ENCODE results near the gene TRAFD1. TPM values are rescaled to one million over a fixed set of nuclear protein-coding genes. Genes with fewer than 3 reads are reported as not detected.

TRAFD1 gene
- total and polyA plus RNA-seq, 2 of the 8 experiments (the other 6 are each of a cell fraction or from before 2014, with no cell fraction given) = 18.1 to 33.1 TPM

- H3K23me2 ChIP-seq (ENCODE audit: low read depth, low read length) = no peaks in the 10 kb centered on the region
- H3K27ac ChIP-seq (ENCODE audit: low read depth, low read length) = no peak overlapping the region
- FAIRE-seq (no peak), DNase-seq (ENCODE audit: low read depth in 1 of 2, low spot score in 2 of 2) (no peak)
- no peak overlapping the region; the same call in none of the 2 replicates for H4K8ac ChIP-seq (ENCODE audit: extremely low read depth, insufficient read depth, low read length)
- H3K36me3 ChIP-seq (ENCODE audit: control insufficient read depth in 2 of 4, insufficient read depth in 4 of 4, low read length in 3 of 4) = peaks cover 0 to 8% (median 5%) of the 10 kb centered on the region in 4 experiments; a peak in 6 of 8 replicates
- H2BK5ac ChIP-seq (ENCODE audit: low read depth, low read length) = no peak overlapping the region; the same call in 1 of the 2 replicates
- no peak overlapping the region for H3K4me2 ChIP-seq (ENCODE audit: insufficient read depth in 1 of 2, low read depth in 2 of 2, low read length in 2 of 2)
- no peak overlapping the region for H2BK15ac ChIP-seq (ENCODE audit: low read length)
- H3K18ac ChIP-seq (ENCODE audit: extremely low read depth, low read length) = no peak overlapping the region
- H3K14ac ChIP-seq (ENCODE audit: insufficient read length) = no peak overlapping the region
- no peak overlapping the region for H3K4me3 ChIP-seq (ENCODE audit: extremely low read depth in 1 of 4, insufficient read depth in 2 of 4, low read depth in 3 of 4, low read length in 4 of 4)
- H2BK120ac ChIP-seq (replicated peaks; ENCODE audit: low read depth, low read length) = no peak overlapping the region
- H3K56ac ChIP-seq (replicated peaks; ENCODE audit: insufficient read length, low read depth, low read length) = no peak overlapping the region
- POLR2A ChIA-PET (ENCODE audit: partially characterized antibody) = interaction anchor here (0.6 to 1.0 kb wide), 2 partner anchors 24 to 231 kb away, joined by 3 to 4 read pairs; no protein-coding TSS in a partner anchor
- no peak overlapping the region for H2AFZ ChIP-seq (ENCODE audit: low read length)
- H4K5ac ChIP-seq (ENCODE audit: insufficient read length, low read depth, low read length) = no peak overlapping the region
- H3K9me3 ChIP-seq (ENCODE audit: insufficient read depth in 2 of 2, low read depth in 1 of 2, low read length in 1 of 2) = no peaks in the 10 kb centered on the region
- WGBS, 2 experiments (ENCODE audit: extremely low coverage in 1 of 2, insufficient coverage in 1 of 2, insufficient read length in 1 of 2, insufficient replicate concordance in 2 of 2, low coverage in 1 of 2, low lambda C conversion rate in 2 of 2, missing lambda C conversion rate in 1 of 2) = 91% methylated on average over 21 of the region's 21 CpGs; no CpG with 5 or more reads in 1 of the 2 experiments
- no peak overlapping the region for H2BK12ac ChIP-seq (ENCODE audit: low read depth, low read length)
- CTCF ChIA-PET (ENCODE audit: partially characterized antibody) = interaction anchor here (0.6 to 1.9 kb wide), 3 partner anchors 24 to 238 kb away, joined by 3 to 9 read pairs (median 5); no protein-coding TSS in a partner anchor
- H3K79me1 ChIP-seq (ENCODE audit: low read depth, low read length) = no peaks in the 10 kb centered on the region
- no peak overlapping the region for H3K23ac ChIP-seq (ENCODE audit: insufficient read length)
- H4K91ac ChIP-seq (replicated peaks; ENCODE audit: insufficient read length, low read length) = no peak overlapping the region
- no peaks in the 10 kb centered on the region for H3K79me2 ChIP-seq (ENCODE audit: control insufficient read depth in 1 of 2, insufficient read depth in 2 of 2, low read length in 2 of 2)
- H3K4me1 ChIP-seq (replicated peaks in 1 of 4; ENCODE audit: control insufficient read depth in 3 of 4, insufficient read depth in 4 of 4, low read length in 3 of 4) = no peaks in the 10 kb centered on the region; a peak in 1 of 7 replicates
- H3K27me3 ChIP-seq (replicated peaks in 1 of 4; ENCODE audit: control insufficient read depth in 3 of 4, extremely low read depth in 1 of 4, insufficient read depth in 3 of 4, low read length in 3 of 4) = no peaks in the 10 kb centered on the region
- H3K9ac ChIP-seq (replicated peaks in 1 of 4; ENCODE audit: extremely low read depth in 1 of 4, low read depth in 3 of 4, low read length in 3 of 4) = no peak overlapping the region
- H3K4ac ChIP-seq (replicated peaks; ENCODE audit: insufficient read length, low read depth, low read length) = no peak overlapping the region
- H2AK5ac ChIP-seq (ENCODE audit: low read depth, low read length) = no peak overlapping the region
- H2BK20ac ChIP-seq (ENCODE audit: low read length) = no peak overlapping the region
- no peaks in the 10 kb centered on the region for H4K20me1 ChIP-seq (replicated peaks in 1 of 2; ENCODE audit: control insufficient read depth in 1 of 2, insufficient read depth in 2 of 2, low read length in 2 of 2)
- TF ChIP-seq USF2 (IDR thresholded peaks at IDR 0.05; ENCODE audit: low read length) (no peak), MAFK (IDR thresholded peaks at IDR 0.05; ENCODE audit: low read depth, low read length) (no peak), MAX (IDR thresholded peaks at IDR 0.05) (no peak), GABPA (IDR thresholded peaks at IDR 0.05; ENCODE audit: borderline replicate concordance, insufficient read depth, low read length) (no peak), SP1 (IDR thresholded peaks at IDR 0.05; ENCODE audit: low read depth, low read length) (no peak), ZNF274 (IDR thresholded peaks at IDR 0.05; ENCODE audit: borderline replicate concordance, extremely low read depth, low read length) (no peak), RFX5 (IDR thresholded peaks at IDR 0.05; ENCODE audit: borderline replicate concordance, low read depth, low read length) (no peak), TAF1 (IDR thresholded peaks at IDR 0.05; ENCODE audit: low read depth, low read length) (no peak), SIN3A (conservative IDR thresholded peaks at IDR 0.05 in 1 of 2, IDR thresholded peaks at IDR 0.05 in 1 of 2; ENCODE audit: low read depth in 1 of 2, low read length in 2 of 2) (no peak), CBX8 (IDR thresholded peaks at IDR 0.05; ENCODE audit: borderline replicate concordance, low read depth, low read length) (no peak), NRF1 (IDR thresholded peaks at IDR 0.05; ENCODE audit: low read depth, low read length) (no peak)
Observed at GRCh38 chr12:112172556-112173324, 47.4 kb downstream of the TRAFD1 start.

Measured in H1 (cell line).